H1 (cell line): ENCODE results near the gene INPP5B. TPM values are rescaled to one million over a fixed set of nuclear protein-coding genes. Genes with fewer than 3 reads are reported as not detected.

ENCODE experiments used
- CBX5 ChIP-seq: fragments of 300-800, 300-1000 bp; sonication (generic); IDR thresholded peaks from 2 replicates; pipeline ENCODE4 v1.7.1; 2016; ENCODE audit warnings: antibody characterized with exemption, low read length, low read depth
- CHD2 ChIP-seq: IDR thresholded peaks from 2 replicates; pipeline ENCODE4 v1.6.1; 2012; ENCODE audit warnings: low read length, improper control_type of control experiment
- HDAC6 ChIP-seq: IDR thresholded peaks from one replicate; pipeline ENCODE4 v1.7.1; 2012; ENCODE audit warnings: low read depth, mild to moderate bottlenecking, inconsistent platforms, low read length, moderate library complexity
- POLR2AphosphoS5 ChIP-seq: IDR thresholded peaks from 2 replicates; pipeline ENCODE4 v1.6.1; 2011; ENCODE audit warnings: low read depth, low read length
- RBBP5 ChIP-seq: IDR thresholded peaks from 2 replicates; pipeline ENCODE4 v1.7.1; 2012; ENCODE audit warnings: low read depth, mild to moderate bottlenecking, inconsistent platforms, low read length, moderate library complexity, borderline replicate concordance
- TCF12 ChIP-seq: IDR thresholded peaks from 2 replicates; pipeline ENCODE4 v1.6.1; 2011; ENCODE audit warnings: low read depth, mild to moderate bottlenecking, low read length
- polyA plus RNA-seq, 7 experiments: library from polyadenylated mRNA; depleted of rRNA in 3 of 7; stranded (reverse) in 5 of 7; unstranded in 2 of 7; fragments of >200 nt in 5 of 7; fragments of 200-250 nt in 2 of 7; gene quantifications; 1 replicate in 5 of 7; 2 replicates in 1 of 7; 4 replicates in 1 of 7; pipeline versions ENCODE4 v1.2.1 to v1.2.3, GENCODE V29; 2011 to 2013; ENCODE audit warnings: missing spikeins in 2 of 7, mixed read lengths in 2 of 7
- total RNA-seq: library from RNA; stranded (reverse); fragmentation: NEBNext Ultra II Directional; extraction: Animal tissue kit (Norgen Biotek cat#: 25700); gene quantifications from 2 replicates; pipeline ENCODE4 v1.2.1, GENCODE V29; 2021
- TF ChIP-seq, protein P1 (sequence below), 3 experiments: IDR thresholded peaks; 1 replicate in 2 of 3; 2 replicates in 1 of 3; pipeline versions ENCODE4 v1.5.1 to v1.6.1; 2011; ENCODE audit warnings: low read length in 3 of 3, mild to moderate bottlenecking in 3 of 3, inconsistent platforms in 2 of 3, low read depth in 1 of 3, moderate library complexity in 1 of 3; ENCODE audit not compliant: insufficient read depth in 1 of 3; ENCODE audit errors: control extremely low read depth in 1 of 3

INPP5B gene
- total and polyA plus RNA-seq, 2 of the 8 experiments (the other 6 are each of a cell fraction or from before 2014, with no cell fraction given) = 14.0 to 23.7 TPM

DNA sequence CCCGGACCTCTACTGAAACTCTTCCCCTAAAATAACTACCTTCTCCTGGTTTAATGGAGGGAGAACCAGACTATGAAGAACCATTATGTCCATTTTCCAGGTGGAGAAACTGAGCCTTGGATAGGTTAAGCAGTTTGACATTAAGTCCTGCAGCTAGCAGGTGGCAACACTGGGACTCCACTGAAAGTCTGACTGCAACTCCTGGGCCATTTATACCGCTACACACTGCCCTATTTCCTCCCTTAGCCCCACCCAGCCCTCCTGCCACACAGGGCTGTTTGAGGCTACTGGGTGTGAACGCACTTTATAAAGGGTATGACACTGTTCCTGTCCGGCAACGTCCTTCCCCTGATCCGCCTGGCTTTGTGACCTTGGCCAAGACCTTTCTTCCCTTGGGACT, 511 bp upstream of the INPP5B start (continued):
- TF ChIP-seq, protein P1, sequence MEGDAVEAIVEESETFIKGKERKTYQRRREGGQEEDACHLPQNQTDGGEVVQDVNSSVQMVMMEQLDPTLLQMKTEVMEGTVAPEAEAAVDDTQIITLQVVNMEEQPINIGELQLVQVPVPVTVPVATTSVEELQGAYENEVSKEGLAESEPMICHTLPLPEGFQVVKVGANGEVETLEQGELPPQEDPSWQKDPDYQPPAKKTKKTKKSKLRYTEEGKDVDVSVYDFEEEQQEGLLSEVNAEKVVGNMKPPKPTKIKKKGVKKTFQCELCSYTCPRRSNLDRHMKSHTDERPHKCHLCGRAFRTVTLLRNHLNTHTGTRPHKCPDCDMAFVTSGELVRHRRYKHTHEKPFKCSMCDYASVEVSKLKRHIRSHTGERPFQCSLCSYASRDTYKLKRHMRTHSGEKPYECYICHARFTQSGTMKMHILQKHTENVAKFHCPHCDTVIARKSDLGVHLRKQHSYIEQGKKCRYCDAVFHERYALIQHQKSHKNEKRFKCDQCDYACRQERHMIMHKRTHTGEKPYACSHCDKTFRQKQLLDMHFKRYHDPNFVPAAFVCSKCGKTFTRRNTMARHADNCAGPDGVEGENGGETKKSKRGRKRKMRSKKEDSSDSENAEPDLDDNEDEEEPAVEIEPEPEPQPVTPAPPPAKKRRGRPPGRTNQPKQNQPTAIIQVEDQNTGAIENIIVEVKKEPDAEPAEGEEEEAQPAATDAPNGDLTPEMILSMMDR (IDR thresholded peaks at IDR 0.05; ENCODE audit: control extremely low read depth in 1 of 3, insufficient read depth in 1 of 3, low read depth in 1 of 3, low read length in 3 of 3) = no peak
- TF ChIP-seq HDAC6 (no peak), CHD2 (no peak), CBX5 (no peak), POLR2AphosphoS5 (no peak), TCF12 (no peak), RBBP5 (no peak)
